T-helper 1 cell treated with Interleukin-12 subunit alpha and Interleukin-12 subunit beta and Interleukin-4 antibody, amounts not matched to agents 30 μg/mL and 1 μg/mL, for 36 hours (primary cell): Measurements from ENCODE around the gene ZNF341.
A peak's percentile ranks its signal among the peaks of the same experiment; 100 is the strongest.

Experiments
- H3K27ac Mint-ChIP-seq: one replicate; pipeline ENCODE4 v1.8.0; 2021; ENCODE audit warnings: mild to moderate bottlenecking, mixed read lengths
- H3K27me3 Mint-ChIP-seq: one replicate; pipeline ENCODE4 v1.8.0; 2021; ENCODE audit warnings: low read depth, mixed read lengths
- H3K36me3 Mint-ChIP-seq: one replicate; pipeline ENCODE4 v1.8.0; 2021; ENCODE audit warnings: low read depth, mixed read lengths
- H3K4me1 Mint-ChIP-seq: one replicate; pipeline ENCODE4 v1.8.0; 2021; ENCODE audit warnings: low read depth, mixed read lengths
- H3K4me3 Mint-ChIP-seq: one replicate; pipeline ENCODE4 v1.8.0; 2021; ENCODE audit warnings: mild to moderate bottlenecking, moderate library complexity, mixed read lengths
- H3K9me3 Mint-ChIP-seq: one replicate; pipeline ENCODE4 v1.8.0; 2021; ENCODE audit warnings: mixed read lengths

ZNF341 gene

GRCh38 chr20:33822423-33822822 lies 90.6 kb downstream of the ZNF341 start:
- H3K4me1 Mint-ChIP-seq: peaks cover 42% of the 10 kb centered on the region
- peaks cover 6% of the 10 kb centered on the region for H3K36me3 Mint-ChIP-seq
- no peak overlapping the region for H3K27ac Mint-ChIP-seq
- no peaks in the 10 kb centered on the region for H3K9me3 Mint-ChIP-seq
- H3K4me3 Mint-ChIP-seq: no peak overlapping the region
- no peaks in the 10 kb centered on the region for H3K27me3 Mint-ChIP-seq

- H3K27me3 Mint-ChIP-seq: no peaks in the 10 kb centered on the region
- no peaks in the 10 kb centered on the region for H3K9me3 Mint-ChIP-seq
- H3K36me3 Mint-ChIP-seq: peaks cover 6% of the 10 kb centered on the region
- H3K4me3 Mint-ChIP-seq: no peak overlapping the region
- no peak overlapping the region for H3K27ac Mint-ChIP-seq
- H3K4me1 Mint-ChIP-seq: peaks cover 43% of the 10 kb centered on the region
Observed at GRCh38 chr20:33822991-33823390, 91.2 kb downstream of the ZNF341 start.

GRCh38 chr20:33824852-33825251 lies 93.1 kb downstream of the ZNF341 start:
- H3K4me1 Mint-ChIP-seq: peaks cover 48% of the 10 kb centered on the region
- H3K4me3 Mint-ChIP-seq: no peak overlapping the region
- no peaks in the 10 kb centered on the region for H3K9me3 Mint-ChIP-seq
- H3K27me3 Mint-ChIP-seq: no peaks in the 10 kb centered on the region
- no peak overlapping the region for H3K27ac Mint-ChIP-seq
- H3K36me3 Mint-ChIP-seq: peaks cover 6% of the 10 kb centered on the region

DNA sequence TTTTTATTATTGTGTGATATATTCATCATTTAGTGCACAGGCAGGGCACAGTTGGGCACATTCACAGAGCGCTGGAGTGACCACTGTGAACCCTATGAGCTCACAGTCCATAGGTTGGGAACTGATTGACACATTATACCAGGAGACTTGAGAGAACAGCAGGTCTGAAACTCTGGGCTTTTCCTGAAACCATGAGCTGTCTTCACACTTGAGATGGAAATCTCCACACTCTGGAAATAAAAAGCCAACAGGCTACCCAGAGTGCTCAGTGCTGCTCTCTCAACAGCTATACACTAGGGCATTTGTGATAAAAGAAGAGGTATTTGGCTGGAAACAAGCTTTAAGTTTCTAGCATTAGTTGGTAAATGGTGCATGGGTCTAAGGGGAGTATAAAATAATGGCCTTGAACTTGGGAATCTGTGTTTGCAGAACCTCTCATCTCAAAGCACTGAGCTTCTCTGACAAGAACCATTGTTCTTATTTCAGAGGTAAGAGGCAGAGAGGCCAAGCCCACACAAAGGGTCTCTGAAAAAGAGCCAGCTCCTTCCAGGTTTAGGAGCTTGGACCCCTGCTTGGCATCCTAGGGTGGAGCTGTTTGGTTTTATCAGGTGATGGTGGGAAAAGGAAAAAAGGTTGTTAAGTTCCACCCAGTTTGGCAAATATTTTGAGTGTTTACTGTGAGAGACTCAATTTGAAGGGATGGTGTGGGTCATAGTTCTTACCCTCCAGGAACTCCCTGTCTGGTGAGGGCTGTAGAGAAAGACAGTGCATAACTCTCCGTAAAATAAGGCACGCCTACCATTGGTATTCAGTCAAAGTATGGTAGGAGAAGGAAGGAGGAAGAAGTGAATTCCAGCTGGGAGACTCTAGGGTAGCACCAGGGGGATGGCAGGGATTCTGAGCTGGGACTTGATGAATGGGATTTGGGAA lies 93.8 kb downstream of the ZNF341 start:
- Mint-ChIP-seq H3K4me1 (peaks cover 46% of the 10 kb centered on the region), H3K27me3 (no peaks in the 10 kb centered on the region), H3K9me3 (no peaks in the 10 kb centered on the region), H3K27ac (no peak overlapping the region), H3K36me3 (peaks cover 3% of the 10 kb centered on the region), H3K4me3 (no peak overlapping the region)

DNA sequence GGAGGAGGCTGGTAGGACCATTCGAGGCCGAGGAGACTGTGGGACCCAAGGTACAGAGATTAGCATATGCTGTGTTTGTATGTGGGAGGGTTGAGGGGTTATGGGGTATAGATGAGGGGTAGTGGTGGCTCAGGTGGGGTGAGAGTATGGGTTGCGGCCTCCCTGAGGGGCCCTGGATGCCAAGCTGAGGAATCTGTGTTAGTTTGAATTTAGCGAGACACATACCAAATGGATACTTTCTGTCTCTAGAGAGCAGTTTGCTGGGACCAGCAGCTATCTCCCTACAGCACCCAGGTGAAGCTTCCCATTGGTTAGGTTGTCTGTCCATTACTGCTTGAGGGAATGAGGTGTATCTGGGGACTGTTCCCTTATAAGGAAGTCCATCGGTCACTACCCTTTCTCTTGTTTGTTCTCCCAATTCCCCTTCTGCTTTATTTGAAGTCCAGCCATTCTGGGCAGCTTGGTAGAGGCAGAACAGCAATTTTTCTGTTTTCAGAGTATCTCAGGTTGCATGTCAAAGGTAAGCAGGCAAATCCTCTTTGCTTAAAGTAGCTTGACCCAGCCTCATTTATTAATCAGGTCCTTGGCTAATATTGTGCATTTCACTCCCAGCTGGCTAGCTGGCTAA lies 94.6 kb downstream of the ZNF341 start:
- H3K27ac Mint-ChIP-seq: no peak overlapping the region
- H3K27me3 Mint-ChIP-seq: no peaks in the 10 kb centered on the region
- H3K4me1 Mint-ChIP-seq: peaks cover 45% of the 10 kb centered on the region
- H3K4me3 Mint-ChIP-seq: no peak overlapping the region
- H3K36me3 Mint-ChIP-seq: peaks cover 3% of the 10 kb centered on the region
- no peaks in the 10 kb centered on the region for H3K9me3 Mint-ChIP-seq

- H3K9me3 Mint-ChIP-seq: no peaks in the 10 kb centered on the region
- H3K36me3 Mint-ChIP-seq: peaks cover 5% of the 10 kb centered on the region
- H3K4me1 Mint-ChIP-seq: peaks cover 44% of the 10 kb centered on the region
- no peaks in the 10 kb centered on the region for H3K27me3 Mint-ChIP-seq
- no peak overlapping the region for H3K27ac Mint-ChIP-seq
- H3K4me3 Mint-ChIP-seq: no peak overlapping the region
Observed at GRCh38 chr20:33827109-33827508, 95.3 kb downstream of the ZNF341 start.

DNA sequence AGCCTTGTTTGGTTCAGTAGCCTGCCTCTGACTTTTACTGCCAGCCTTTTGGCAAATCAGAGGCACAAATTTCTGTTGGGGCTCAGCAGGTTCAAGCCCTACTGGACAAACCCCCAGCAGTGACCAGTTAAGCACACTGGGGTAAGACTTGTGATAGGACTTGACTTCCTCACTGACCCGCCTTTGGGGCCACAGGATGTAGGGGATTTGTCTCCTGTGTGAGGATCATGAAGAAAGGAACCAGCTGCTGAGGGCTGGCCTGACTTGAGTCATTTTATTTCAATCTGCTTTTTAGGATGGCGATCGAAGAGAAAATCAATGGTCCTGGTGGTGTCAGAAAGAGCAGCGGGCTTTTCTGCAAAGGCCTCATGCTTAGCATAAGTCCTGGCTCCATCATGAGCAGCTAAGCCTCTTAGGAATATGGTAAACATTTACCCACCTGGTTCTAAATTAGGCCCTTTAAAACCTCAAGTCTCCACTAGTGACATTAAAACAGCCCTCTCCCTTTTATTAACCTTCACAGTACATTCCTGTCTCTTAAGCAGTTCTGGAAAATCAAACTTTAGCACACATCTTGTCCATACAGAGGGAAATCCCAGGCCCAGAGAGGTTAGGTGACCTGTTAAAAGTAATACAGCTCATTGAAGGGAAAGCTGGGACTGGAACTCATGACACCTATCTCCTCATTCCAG lies 96.0 kb downstream of the ZNF341 start:
- Mint-ChIP-seq H3K27ac (no peak overlapping the region), H3K36me3 (peaks cover 7% of the 10 kb centered on the region), H3K9me3 (no peaks in the 10 kb centered on the region), H3K4me1 (peaks cover 44% of the 10 kb centered on the region), H3K4me3 (no peak overlapping the region), H3K27me3 (no peaks in the 10 kb centered on the region)

- Mint-ChIP-seq H3K4me3 (no peak overlapping the region), H3K36me3 (peaks cover 11% of the 10 kb centered on the region)
Observed at GRCh38 chr20:33828326-33828844, 96.6 kb downstream of the ZNF341 start.

GRCh38 chr20:33828967-33829560 lies 97.3 kb downstream of the ZNF341 start:
- peaks cover 51% of the 10 kb centered on the region for H3K4me1 Mint-ChIP-seq
- no peaks in the 10 kb centered on the region for H3K9me3 Mint-ChIP-seq
- peaks cover 16% of the 10 kb centered on the region for H3K36me3 Mint-ChIP-seq
- no peak overlapping the region for H3K27ac Mint-ChIP-seq
- no peaks in the 10 kb centered on the region for H3K27me3 Mint-ChIP-seq
- no peak overlapping the region for H3K4me3 Mint-ChIP-seq

More at GRCh38 chr20:33828326-33828844, 96.6 kb downstream of the ZNF341 start:
- H3K9me3 Mint-ChIP-seq: no peaks in the 10 kb centered on the region
- H3K27me3 Mint-ChIP-seq: no peaks in the 10 kb centered on the region
- H3K4me1 Mint-ChIP-seq: peaks cover 47% of the 10 kb centered on the region
- no peak overlapping the region for H3K27ac Mint-ChIP-seq

DNA sequence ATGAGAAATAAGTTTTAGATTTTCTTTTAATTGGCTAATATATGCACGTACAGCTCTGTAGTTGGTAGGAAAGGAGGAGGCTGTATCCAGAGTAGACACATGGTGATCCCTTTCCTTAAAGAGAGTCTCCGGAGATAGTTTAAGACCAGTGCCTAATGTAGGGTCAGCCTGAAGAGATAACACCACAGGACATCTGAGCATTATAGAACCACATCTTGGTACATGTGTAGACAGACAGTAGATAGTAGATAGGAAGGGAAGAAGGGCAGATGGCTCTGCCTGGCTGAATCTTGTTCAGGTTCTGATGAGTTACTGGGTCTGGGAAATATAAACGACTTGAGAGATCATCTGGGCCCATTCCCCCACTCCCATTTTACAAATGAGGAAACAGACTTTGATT lies 97.8 kb downstream of the ZNF341 start:
- H3K4me3 Mint-ChIP-seq: no peak overlapping the region
- H3K4me1 Mint-ChIP-seq: peaks cover 46% of the 10 kb centered on the region
- H3K9me3 Mint-ChIP-seq: no peaks in the 10 kb centered on the region
- no peak overlapping the region for H3K27ac Mint-ChIP-seq
- peaks cover 16% of the 10 kb centered on the region for H3K36me3 Mint-ChIP-seq
- H3K27me3 Mint-ChIP-seq: no peaks in the 10 kb centered on the region

DNA sequence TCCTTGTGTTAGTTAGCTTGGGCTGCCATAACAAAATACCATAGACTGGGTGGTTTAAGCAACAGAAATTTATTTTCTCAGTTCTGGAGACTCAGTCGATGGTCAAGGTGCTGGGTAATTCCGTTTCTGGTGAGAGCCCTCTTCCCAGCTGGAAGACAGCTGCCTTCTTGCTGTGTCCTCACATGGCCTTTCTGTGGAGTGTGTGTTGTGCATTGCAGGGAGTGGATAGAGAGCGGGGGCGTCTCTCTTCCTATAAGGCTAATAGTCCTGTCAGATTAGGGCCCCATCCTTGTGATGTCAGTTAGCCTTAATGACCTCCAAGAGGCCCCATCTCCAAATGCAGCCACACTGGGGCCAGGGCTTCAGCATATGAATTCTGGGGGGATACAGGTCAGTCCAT lies 98.6 kb downstream of the ZNF341 start:
- no peak overlapping the region for H3K27ac Mint-ChIP-seq
- peaks cover 42% of the 10 kb centered on the region for H3K4me1 Mint-ChIP-seq
- peaks cover 20% of the 10 kb centered on the region for H3K36me3 Mint-ChIP-seq
- H3K4me3 Mint-ChIP-seq: no peak overlapping the region
- no peaks in the 10 kb centered on the region for H3K27me3 Mint-ChIP-seq
- H3K9me3 Mint-ChIP-seq: no peaks in the 10 kb centered on the region

DNA sequence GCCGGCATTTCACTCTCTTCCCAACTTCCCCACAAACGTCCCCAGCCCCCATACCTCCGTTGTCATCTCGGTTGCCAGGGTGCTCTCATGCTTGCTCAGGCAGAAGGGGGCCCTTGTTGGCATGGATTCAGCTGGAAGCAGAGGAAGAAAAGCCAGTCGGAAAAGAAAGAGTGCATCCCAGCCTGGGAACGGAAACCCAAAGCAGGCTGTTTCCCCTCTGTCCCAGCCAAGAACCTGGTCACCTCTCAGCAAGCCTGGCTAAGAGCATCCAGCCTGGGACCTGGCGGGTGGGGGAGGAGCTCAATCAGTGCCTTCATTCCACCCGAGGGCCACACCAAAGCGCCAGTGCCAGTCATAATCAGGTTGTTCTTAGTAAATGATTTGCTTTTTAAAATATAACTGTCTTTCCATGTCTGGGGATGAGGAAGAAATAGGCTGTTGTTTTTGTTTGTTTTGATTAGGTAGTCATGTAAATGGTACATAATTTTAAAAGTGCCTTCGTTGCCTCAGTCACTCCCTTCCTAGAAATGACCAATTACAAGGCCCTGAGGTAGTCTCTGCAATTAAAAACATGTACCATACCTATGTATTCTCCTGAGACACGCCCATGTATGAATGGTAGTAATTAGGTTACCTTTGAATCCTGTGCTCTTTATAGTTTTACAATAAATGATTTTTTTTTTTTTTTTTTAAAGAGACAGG lies 100.5 kb downstream of the ZNF341 start:
- peaks cover 18% of the 10 kb centered on the region for H3K36me3 Mint-ChIP-seq
- peaks cover 38% of the 10 kb centered on the region for H3K4me1 Mint-ChIP-seq
- H3K9me3 Mint-ChIP-seq: no peaks in the 10 kb centered on the region
- no peak overlapping the region for H3K27ac Mint-ChIP-seq
- no peak overlapping the region for H3K4me3 Mint-ChIP-seq
- H3K27me3 Mint-ChIP-seq: no peaks in the 10 kb centered on the region

DNA sequence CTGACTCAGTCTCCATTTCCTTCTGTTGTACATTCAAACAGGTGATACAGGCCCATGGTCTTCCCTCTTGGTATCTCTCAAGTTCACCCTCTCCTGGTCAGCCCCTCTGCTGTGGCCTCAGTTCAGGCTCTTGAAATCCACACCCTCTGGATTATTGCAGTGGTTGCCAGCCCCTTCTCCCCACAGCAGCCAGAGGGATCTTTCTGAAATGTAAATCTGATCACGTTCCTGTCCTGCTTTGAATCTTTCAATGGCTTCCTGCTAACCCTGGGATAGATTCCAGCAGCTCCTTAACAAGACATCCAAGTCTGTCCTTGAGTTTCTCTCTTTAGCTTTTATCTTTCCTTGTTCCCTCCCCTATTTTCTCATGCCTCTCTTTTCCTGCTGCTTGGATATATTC lies 101.5 kb downstream of the ZNF341 start:
- Mint-ChIP-seq H3K4me3 (no peak overlapping the region), H3K9me3 (no peaks in the 10 kb centered on the region), H3K27ac (peak overlapping the region; percentile 17), H3K27me3 (no peaks in the 10 kb centered on the region), H3K36me3 (peaks cover 18% of the 10 kb centered on the region), H3K4me1 (peaks cover 38% of the 10 kb centered on the region)
